Upper lobe of left lung (tissue), 6 donors: ENCODE measurements around the gene ZSCAN1. TPM values are rescaled to one million over a fixed set of nuclear protein-coding genes. Genes with fewer than 3 reads are reported as not detected.

Experiments
- ATAC-seq, 2 donors: fragments of 200-7000 bp; cut with Tn5 transposase; one replicate each; pipeline ENCODE4 v1.9.1; 2022; ENCODE audit warnings: mild to moderate bottlenecking in 2 of 2, moderate library complexity in 2 of 2; ENCODE audit not compliant: low FRiP score in 2 of 2
- DNase-seq, 2 donors: peaks; one replicate each; pipeline ENCODE4 v3.0.0-alpha.2; 2019 to 2020
- H3K27ac ChIP-seq, 4 donors: fragments of 200-600 bp; sonication (generic); one replicate each; pipeline ENCODE4 v1.5.1; 2016 to 2019
- H3K27me3 ChIP-seq, 4 donors: fragments of 200-600 bp; sonication (generic); one replicate each; pipeline ENCODE4 v1.5.1; 2017 to 2019
- H3K36me3 ChIP-seq, 4 donors: fragments of 200-600 bp; sonication (generic); one replicate each; pipeline ENCODE4 v1.5.1; 2016 to 2019
- H3K4me1 ChIP-seq, 4 donors: fragments of 200-600 bp; sonication (generic); one replicate each; pipeline ENCODE4 v1.5.1; 2018 to 2019
- H3K4me3 ChIP-seq, 4 donors: fragments of 200-600 bp; sonication (generic); one replicate each; pipeline ENCODE4 v1.5.1; 2017 to 2019; ENCODE audit warnings: mild to moderate bottlenecking in 2 of 4, moderate library complexity in 1 of 4
- H3K9me3 ChIP-seq, 4 donors: fragments of 200-600 bp; sonication (generic); one replicate each; pipeline ENCODE4 v1.5.1; 2018 to 2019
- CTCF ChIP-seq, 6 experiments: fragments of 450-650 bp in 4 of 6; fragments of 200-600 bp in 2 of 6; sonication (generic) in 2 of 6; IDR thresholded peaks; one replicate each; pipeline ENCODE4 v1.5.1; 2016 to 2019; ENCODE audit warnings: antibody characterized with exemption in 6 of 6
- EP300 ChIP-seq, 4 donors: sonication (generic); formaldehyde crosslinking; IDR thresholded peaks; one replicate each; pipeline ENCODE4 v1.5.1; 2017; ENCODE audit warnings: antibody characterized with exemption in 4 of 4, control low read depth in 2 of 4
- POLR2A ChIP-seq, 4 donors: fragments of 450-650 bp; IDR thresholded peaks; one replicate each; pipeline ENCODE4 v1.5.1; 2016 to 2017; ENCODE audit warnings: antibody characterized with exemption in 4 of 4, mild to moderate bottlenecking in 2 of 4
- POLR2AphosphoS5 ChIP-seq, 2 donors: sonication (generic); formaldehyde crosslinking; IDR thresholded peaks; one replicate each; pipeline ENCODE4 v1.5.1; 2017; ENCODE audit warnings: antibody characterized with exemption in 2 of 2
- WGBS, 2 donors: methylation state at CpG; one replicate each; pipeline ENCODE4 v1.1.5; 2017 to 2018; 5-methylcytosine and 5-hydroxymethylcytosine counted together
- total RNA-seq, 6 donors: library from RNA; depleted of rRNA in 4 of 6; stranded (reverse); fragments of >200 nt in 4 of 6; gene quantifications; one replicate each; pipeline versions ENCODE4 v1.1.0 to v1.2.1, GENCODE V29; 2016 to 2021
- donor health status: DM: no; HTN: no; CAD: no; lungs with moderate emphysema.
- donor health status: DM: no; HTN: yes; CAD: no; lungs with severe emphysema.

Gene ZSCAN1
- total RNA-seq, 6 donors from 2014 or later = 0.61 to 2.1 (median 1.4) TPM; not detected in 3

GRCh38 chr19:58063712-58064111, 29.9 kb downstream of the ZSCAN1 start:
- no peak overlapping the region for H3K4me3 ChIP-seq
- ATAC-seq (no peak), DNase-seq (no peak)
- peaks cover 30 to 74% (median 69%) of the 10 kb centered on the region in 4 donors for H3K9me3 ChIP-seq
- H3K27ac ChIP-seq = no peak overlapping the region
- H3K4me1 ChIP-seq = peaks cover 0 to 6% (median 2%) of the 10 kb centered on the region in 4 donors
- WGBS, 2 donors = 87 to 88% methylated on average over 3 of the region's 3 CpGs
- TF ChIP-seq POLR2A (IDR thresholded peaks at IDR 0.05) (no peak), CTCF (IDR thresholded peaks at IDR 0.05) (no peak), POLR2AphosphoS5 (IDR thresholded peaks at IDR 0.05) (no peak), EP300 (IDR thresholded peaks at IDR 0.05) (no peak)
- peaks cover 0 to 43% (median 24%) of the 10 kb centered on the region in 4 donors for H3K36me3 ChIP-seq
- no peaks in the 10 kb centered on the region for H3K27me3 ChIP-seq

GRCh38 chr19:58067240-58067912, 33.6 kb downstream of the ZSCAN1 start:
- no peak overlapping the region for H3K4me3 ChIP-seq
- ATAC-seq = no peak
- no peak overlapping the region for H3K27ac ChIP-seq
- peaks cover 0 to 43% (median 24%) of the 10 kb centered on the region in 4 donors for H3K36me3 ChIP-seq
- H3K27me3 ChIP-seq = no peaks in the 10 kb centered on the region
- H3K9me3 ChIP-seq = peaks cover 44 to 90% (median 84%) of the 10 kb centered on the region in 4 donors
- TF ChIP-seq POLR2AphosphoS5 (IDR thresholded peaks at IDR 0.05) (no peak), CTCF (IDR thresholded peaks at IDR 0.05) (no peak), POLR2A (IDR thresholded peaks at IDR 0.05) (no peak), EP300 (IDR thresholded peaks at IDR 0.05) (no peak)
- DNase-seq = no peak
- 90 to 96% methylated on average over 15 of the region's 15 CpGs for WGBS, 2 donors
- no peaks in the 10 kb centered on the region for H3K4me1 ChIP-seq

GRCh38 chr19:58079792-58080191, 46.0 kb downstream of the ZSCAN1 start:
- peaks cover 0 to 11% (median 10%) of the 10 kb centered on the region in 4 donors for H3K36me3 ChIP-seq
- TF ChIP-seq POLR2AphosphoS5 (IDR thresholded peaks at IDR 0.05) (no peak), CTCF (IDR thresholded peaks at IDR 0.05) (no peak), POLR2A (IDR thresholded peaks at IDR 0.05) (no peak), EP300 (IDR thresholded peaks at IDR 0.05) (no peak)
- no peaks in the 10 kb centered on the region for H3K27me3 ChIP-seq
- no peak overlapping the region for H3K4me3 ChIP-seq
- no peak overlapping the region for H3K27ac ChIP-seq
- no peaks in the 10 kb centered on the region for H3K4me1 ChIP-seq
- DNase-seq (no peak), ATAC-seq (no peak)
- H3K9me3 ChIP-seq = peaks cover 5 to 82% (median 67%) of the 10 kb centered on the region in 4 donors
- 96% methylated on average over 10 of the region's 10 CpGs for WGBS, 2 donors

GRCh38 chr19:58083021-58083420, 49.2 kb downstream of the ZSCAN1 start:
- ATAC-seq (no peak), DNase-seq (no peak)
- no peaks in the 10 kb centered on the region for H3K27me3 ChIP-seq
- H3K9me3 ChIP-seq = peaks cover 5 to 93% (median 77%) of the 10 kb centered on the region in 4 donors
- H3K4me3 ChIP-seq = no peak overlapping the region
- WGBS, 2 donors = 96 to 98% methylated on average over 3 of the region's 3 CpGs
- peaks cover 0 to 42% (median 33%) of the 10 kb centered on the region in 4 donors for H3K36me3 ChIP-seq
- H3K4me1 ChIP-seq = no peaks in the 10 kb centered on the region
- H3K27ac ChIP-seq = no peak overlapping the region
- TF ChIP-seq POLR2A (IDR thresholded peaks at IDR 0.05) (no peak), CTCF (IDR thresholded peaks at IDR 0.05) (no peak), EP300 (IDR thresholded peaks at IDR 0.05) (no peak), POLR2AphosphoS5 (IDR thresholded peaks at IDR 0.05) (no peak)
